Prostate gland (tissue), 2 donors: Measurements from ENCODE around the gene FXYD5. TPM values are rescaled to one million over a fixed set of nuclear protein-coding genes. Genes with fewer than 3 reads are reported as not detected.

Experiments used
- DNase-seq: peaks from one replicate; pipeline ENCODE4 v3.0.0-alpha.2; 2019; ENCODE audit warnings: low spot score
- H3K27ac ChIP-seq, 2 donors: fragments of 200-600 bp; sonication (generic); 2 replicates each; pipeline ENCODE4 v1.5.1; 2017 to 2019
- H3K27me3 ChIP-seq: fragments of 200-600 bp; sonication (generic); replicated peaks from 2 replicates; pipeline ENCODE4 v1.5.1; 2019; ENCODE audit not compliant: insufficient read depth
- H3K36me3 ChIP-seq, 2 donors: fragments of 200-600 bp; sonication (generic); 1 replicate in 1 of 2; 2 replicates in 1 of 2; pipeline versions ENCODE4 v1.5.1 to v1.8.1; 2017 to 2019
- H3K4me1 ChIP-seq: fragments of 200-600 bp; sonication (generic); replicated peaks from 2 replicates; pipeline ENCODE4 v1.5.1; 2019
- H3K4me3 ChIP-seq, 2 donors: fragments of 200-600 bp; sonication (generic); 2 replicates each; pipeline ENCODE4 v1.5.1; 2017 to 2019
- H3K9me3 ChIP-seq: fragments of 200-600 bp; sonication (generic); 2 replicates; pipeline ENCODE4 v1.5.1; 2017
- CTCF ChIP-seq, 4 experiments: fragments of 200-600 bp in 2 of 4; fragments of 450-650 bp in 2 of 4; sonication (generic) in 2 of 4; IDR thresholded peaks; 1 replicate in 3 of 4; 2 replicates in 1 of 4; pipeline ENCODE4 v1.5.1; 2016 to 2019; ENCODE audit warnings: antibody characterized with exemption in 4 of 4, mild to moderate bottlenecking in 2 of 4, moderate library complexity in 2 of 4
- POLR2A ChIP-seq: fragments of 450-650 bp; IDR thresholded peaks from one replicate; pipeline ENCODE4 v1.6.1; 2016; ENCODE audit warnings: antibody characterized with exemption, mild to moderate bottlenecking
- POLR2AphosphoS5 ChIP-seq: sonication (generic); formaldehyde crosslinking; IDR thresholded peaks from one replicate; pipeline ENCODE4 v1.6.1; 2017; ENCODE audit warnings: antibody characterized with exemption
- WGBS: methylation state at CpG from one replicate; pipeline ENCODE4 v1.1.5; 2018; 5-methylcytosine and 5-hydroxymethylcytosine counted together
- intact Hi-C: fragments of 100-400 bp; cut with DNase I; formaldehyde crosslinking; loops from one replicate; pipeline ENCODE4 v1.14.2; 2022
- total RNA-seq, 2 donors: library from RNA; depleted of rRNA; stranded (reverse); fragments of >200 nt; gene quantifications; one replicate each; pipeline ENCODE4 v1.1.0, GENCODE V29; 2016

FXYD5 gene
- total RNA-seq, 2 donors from 2014 or later = 18.8 to 43.2 TPM

GRCh38 chr19:35117116-35117515, 37.4 kb upstream of the FXYD5 start:
- whole genome bisulfite sequencing = 43% methylated on average over 8 of the region's 8 CpGs
- H3K4me3 ChIP-seq = peak overlapping the region; percentile 64 to 65
- H3K36me3 ChIP-seq = no peaks in the 10 kb centered on the region
- peak overlapping the region; percentile 83 to 88 for H3K27ac ChIP-seq
- H3K9me3 ChIP-seq = no peaks in the 10 kb centered on the region
- intact Hi-C loops = no loop called here
- TF ChIP-seq CTCF (IDR thresholded peaks at IDR 0.05) = no peak
- TF ChIP-seq POLR2A = no peak
- TF ChIP-seq POLR2AphosphoS5 = no peak
- no peak for DNase-seq
- H3K27me3 ChIP-seq = no peaks in the 10 kb centered on the region
- peaks cover 2% of the 10 kb centered on the region for H3K4me1 ChIP-seq

DNA sequence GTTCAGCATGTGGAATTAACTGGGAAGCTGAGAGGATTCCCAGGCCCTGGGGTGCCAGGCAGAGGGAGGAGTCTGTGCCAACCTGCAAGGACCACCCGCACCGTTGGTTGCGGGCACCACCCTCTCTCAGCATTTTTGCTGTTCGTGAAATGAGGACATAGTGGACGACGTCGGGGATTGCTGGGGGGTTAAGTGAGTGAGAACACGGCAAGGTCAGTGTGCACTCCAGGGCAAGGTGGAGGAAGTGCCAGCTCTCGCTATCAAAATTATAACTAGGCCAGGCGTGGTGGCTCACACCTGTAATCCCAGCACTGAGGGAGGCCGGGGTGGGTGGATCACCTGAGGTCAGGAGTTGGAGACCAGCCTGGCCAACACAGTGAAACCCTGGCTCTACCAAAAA, 36.7 kb upstream of the FXYD5 start:
- 69% methylated on average over 11 of the region's 11 CpGs for WGBS
- Histone ChIP-seq H3K4me3 (peak overlapping the region; percentile 64 to 65), H3K36me3 (no peaks in the 10 kb centered on the region), H3K9me3 (no peaks in the 10 kb centered on the region), H3K27ac (peak overlapping the region; percentile 83 to 88), H3K27me3 (no peaks in the 10 kb centered on the region), H3K4me1 (peaks cover 5% of the 10 kb centered on the region)
- intact Hi-C loops = no loop called here
- TF ChIP-seq POLR2AphosphoS5 (no peak), POLR2A (no peak), CTCF (IDR thresholded peaks at IDR 0.05) (no peak)
- no peak for DNase-seq

DNA sequence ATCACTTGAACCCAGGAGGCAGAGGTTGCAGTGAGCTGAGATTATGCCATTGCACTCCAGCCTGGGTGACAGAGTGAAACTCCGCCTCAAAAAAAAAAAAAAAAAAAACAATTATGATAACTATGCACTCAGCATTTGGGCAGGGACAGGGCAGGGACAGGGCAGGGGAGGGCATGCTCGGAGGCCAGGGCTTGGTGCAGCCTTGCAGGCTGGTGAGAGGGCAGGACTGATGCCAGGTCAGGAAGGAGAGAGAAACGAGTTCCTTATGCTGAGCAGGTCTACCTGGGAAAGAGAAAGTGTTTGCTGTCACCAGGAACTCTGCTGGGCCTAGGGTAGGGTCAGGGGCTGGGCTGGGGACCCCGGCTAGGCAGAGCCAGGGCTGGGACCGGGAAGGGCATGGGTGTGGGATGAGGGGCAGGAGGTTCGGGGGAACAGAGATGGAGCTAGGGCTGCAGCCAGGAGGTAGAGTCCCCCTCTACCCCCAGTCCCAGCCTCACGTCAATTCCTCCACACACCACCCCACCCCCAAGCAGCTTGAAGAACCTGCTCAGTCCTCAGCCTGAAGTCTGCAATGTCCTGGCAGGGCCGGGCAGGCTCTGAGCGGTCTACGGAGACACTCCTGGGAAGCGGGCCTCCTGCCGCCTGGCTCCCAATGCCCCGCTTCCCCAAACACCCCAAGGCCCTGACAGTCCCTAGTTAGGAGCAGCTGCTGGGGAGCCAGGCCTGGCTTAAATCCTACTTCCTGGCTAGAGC, 36.1 kb upstream of the FXYD5 start:
- no peaks in the 10 kb centered on the region for H3K27me3 ChIP-seq
- DNase-seq = no peak
- WGBS = 33% methylated on average over 11 of the region's 13 CpGs
- no peaks in the 10 kb centered on the region for H3K9me3 ChIP-seq
- H3K36me3 ChIP-seq = no peaks in the 10 kb centered on the region
- peak overlapping the region; percentile 83 to 88 for H3K27ac ChIP-seq
- no peak for TF ChIP-seq POLR2AphosphoS5
- TF ChIP-seq CTCF (IDR thresholded peaks at IDR 0.05) = no peak
- peak; percentile 41 for TF ChIP-seq POLR2A
- intact Hi-C loops = no loop called here
- H3K4me3 ChIP-seq = peak overlapping the region; percentile 64 to 65
- H3K4me1 ChIP-seq = peaks cover 5% of the 10 kb centered on the region

- Histone ChIP-seq H3K4me3 (peak overlapping the region; percentile 64 to 65), H3K4me1 (peaks cover 5% of the 10 kb centered on the region), H3K27ac (peak overlapping the region; percentile 83 to 88), H3K27me3 (no peaks in the 10 kb centered on the region), H3K9me3 (no peaks in the 10 kb centered on the region), H3K36me3 (no peaks in the 10 kb centered on the region)
- 70% methylated on average over 14 of the region's 14 CpGs for WGBS
- intact Hi-C loops = no loop called here
- DNase-seq = no peak
- TF ChIP-seq POLR2A (no peak), POLR2AphosphoS5 (no peak), CTCF (IDR thresholded peaks at IDR 0.05) (no peak)
Observed at GRCh38 chr19:35119091-35119490, 35.4 kb upstream of the FXYD5 start.

- TF ChIP-seq POLR2AphosphoS5 (no peak), POLR2A (no peak), CTCF (IDR thresholded peaks at IDR 0.05) (no peak)
- intact Hi-C loops = no loop called here
- peaks cover 6% of the 10 kb centered on the region for H3K4me1 ChIP-seq
- H3K36me3 ChIP-seq = no peaks in the 10 kb centered on the region
- peak overlapping the region; percentile 83 to 88 for H3K27ac ChIP-seq
- no peak for DNase-seq
- 82% methylated on average over 9 of the region's 9 CpGs for WGBS
- peak overlapping the region in 1 of 2 donors; percentile 65 for H3K4me3 ChIP-seq
- no peaks in the 10 kb centered on the region for H3K9me3 ChIP-seq
- no peaks in the 10 kb centered on the region for H3K27me3 ChIP-seq
Observed at GRCh38 chr19:35119578-35120155, 34.9 kb upstream of the FXYD5 start.
